NCI-H1694 (cell line): ENCODE data around the gene SOCS4.

ENCODE experiments used
- DNase-seq: peaks from one replicate; lab custom pipeline; 2025; lab: John Stamatoyannopoulos, UW

SOCS4 gene

GRCh38 chr14:55085060-55085660 lies 58.1 kb downstream of the SOCS4 start:
- no peak for DNase-seq

- DNase-seq = no peak
Measured at GRCh38 chr14:55086938-55087337, 59.9 kb downstream of the SOCS4 start.

GRCh38 chr14:55088356-55088755 lies 61.3 kb downstream of the SOCS4 start:
- DNase-seq = no peak

- no peak for DNase-seq
Measured at GRCh38 chr14:55092341-55092740, 65.3 kb downstream of the SOCS4 start.

- DNase-seq = no peak
Measured at GRCh38 chr14:55094292-55095157, 67.5 kb downstream of the SOCS4 start.

GRCh38 chr14:55097881-55098560 lies 71.0 kb downstream of the SOCS4 start:
- no peak for DNase-seq

- no peak for DNase-seq
Measured at GRCh38 chr14:55098561-55098898, 71.5 kb downstream of the SOCS4 start.
